GM18951 (cell line): ENCODE results near the gene HLA-DPB1.
A peak's percentile ranks its signal among the peaks of the same experiment; 100 is the strongest.

Source experiments
- POLR2A ChIP-seq: IDR thresholded peaks from 4 replicates; pipeline ENCODE4 v1.6.1; 2011; ENCODE audit warnings: mild to moderate bottlenecking; ENCODE audit not compliant: insufficient read length, insufficient read depth; ENCODE audit errors: extremely low read depth
- in situ Hi-C: fragments of 300-500 bp; cut with MboI; formaldehyde crosslinking; loops from one replicate; pipeline ENCODE4 v1.12.0; 2022; ENCODE audit warnings: low sequenced_read_pairs, mixed read lengths, inconsistent platforms; ENCODE audit not compliant: unreplicated experiment

HLA-DPB1 gene

DNA sequence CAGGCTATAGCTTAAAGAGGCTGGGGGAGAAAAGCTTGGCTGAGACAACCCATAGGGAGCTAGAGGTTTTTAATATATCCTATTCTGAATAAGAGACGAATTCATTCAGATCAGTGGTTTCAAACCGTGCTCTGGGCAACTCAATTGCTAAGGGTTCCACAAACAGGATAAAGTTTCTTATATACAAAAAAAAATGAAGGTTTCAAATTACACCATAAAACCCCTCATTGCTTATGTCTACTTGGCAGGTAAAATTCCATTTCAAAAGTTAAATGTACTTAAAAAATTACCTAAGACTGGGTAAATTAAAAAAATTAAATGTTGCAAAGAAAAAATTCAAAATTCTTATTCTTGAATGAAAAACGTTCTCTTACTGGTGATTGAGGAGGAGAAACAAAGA, 2.7 kb downstream of the HLA-DPB1 start:
- in situ Hi-C loops = no loop called here
- no peak for TF ChIP-seq POLR2A

GRCh38 chr6:33078919-33079521, 3.2 kb downstream of the HLA-DPB1 start:
- in situ Hi-C loops = no loop called here
- no peak for TF ChIP-seq POLR2A

DNA sequence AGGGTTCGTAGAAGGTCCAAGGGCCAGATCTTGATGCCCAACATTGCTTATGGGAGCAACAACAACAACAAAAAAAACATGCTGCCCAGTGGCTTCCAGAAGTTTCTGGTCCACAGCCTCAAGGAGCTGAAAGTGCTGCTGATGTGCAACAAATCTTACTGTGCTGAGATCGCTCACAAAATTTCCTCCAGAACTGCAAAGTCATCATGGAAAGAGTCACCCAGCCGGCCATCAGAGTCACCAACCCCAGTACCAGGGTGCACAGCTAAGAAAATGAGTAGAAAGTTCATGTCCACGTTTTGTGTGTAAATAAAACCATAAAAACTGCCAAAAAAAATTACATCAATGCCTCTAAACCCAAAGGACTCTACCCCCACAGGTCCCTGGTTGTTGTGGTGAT, 3.8 kb downstream of the HLA-DPB1 start:
- no peak for TF ChIP-seq POLR2A

GRCh38 chr6:33080127-33081089, 4.6 kb downstream of the HLA-DPB1 start:
- no peak for TF ChIP-seq POLR2A
- in situ Hi-C loops = no loop called here

More for the DNA sequence above, 3.8 kb downstream of the HLA-DPB1 start:
- in situ Hi-C loops = no loop called here

DNA sequence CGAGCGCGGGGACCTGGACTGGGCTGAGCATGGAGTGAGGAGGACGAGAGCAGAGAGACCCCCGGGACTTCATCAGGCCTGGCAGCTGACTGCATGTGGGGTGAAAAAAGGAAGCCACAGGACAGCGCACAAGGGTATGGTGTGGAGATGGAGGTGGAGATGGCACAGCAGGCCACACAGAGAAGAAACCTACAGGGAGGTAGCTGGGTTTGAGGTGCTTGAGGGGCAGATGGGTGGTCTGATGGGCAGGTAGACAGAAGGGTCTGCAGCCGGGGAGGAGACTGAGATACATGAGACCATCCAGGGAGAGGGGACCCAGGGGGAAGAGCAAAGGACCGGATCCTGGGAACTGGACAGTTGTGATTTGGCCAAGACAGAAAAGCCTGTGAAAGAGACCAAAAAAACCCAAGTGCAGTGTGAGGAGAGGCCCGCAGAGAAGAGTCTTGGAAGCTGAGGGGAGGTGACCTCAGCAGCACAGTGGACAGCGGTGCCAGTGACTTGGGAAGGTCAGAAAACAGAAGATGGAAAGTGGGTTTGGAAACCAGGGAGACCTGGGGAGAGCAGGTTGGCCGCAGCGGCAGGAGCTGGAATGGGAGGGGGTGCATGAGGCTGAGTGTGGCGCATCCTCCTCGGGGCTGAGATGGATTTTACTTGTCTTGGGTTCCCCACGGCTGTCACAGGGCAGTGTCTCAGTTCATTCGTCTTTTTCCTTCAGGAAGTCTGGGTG, 5.5 kb downstream of the HLA-DPB1 start:
- in situ Hi-C loops = no loop called here

DNA sequence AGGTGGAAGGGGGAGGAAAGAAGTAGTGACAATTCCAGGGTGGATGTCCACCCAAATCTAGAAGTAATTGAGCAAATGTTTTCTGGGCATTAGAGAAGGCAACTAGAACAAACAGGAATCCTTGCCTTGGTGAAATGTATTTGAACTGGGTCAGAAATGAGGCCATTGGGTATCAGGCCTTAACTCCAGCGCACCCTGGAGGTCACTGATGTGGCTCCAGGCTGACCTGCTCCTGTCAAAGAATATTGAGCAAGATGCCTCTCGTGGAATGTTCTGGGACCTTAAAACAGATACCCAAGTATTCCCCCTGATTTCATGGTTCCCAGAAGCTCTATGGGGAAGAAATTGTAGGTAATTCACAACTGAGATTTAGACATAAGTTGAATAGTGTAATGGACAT, 6.9 kb downstream of the HLA-DPB1 start:
- in situ Hi-C loops = no loop called here
- TF ChIP-seq POLR2A = no peak

More for the DNA sequence above, 5.5 kb downstream of the HLA-DPB1 start:
- TF ChIP-seq POLR2A = no peak

DNA sequence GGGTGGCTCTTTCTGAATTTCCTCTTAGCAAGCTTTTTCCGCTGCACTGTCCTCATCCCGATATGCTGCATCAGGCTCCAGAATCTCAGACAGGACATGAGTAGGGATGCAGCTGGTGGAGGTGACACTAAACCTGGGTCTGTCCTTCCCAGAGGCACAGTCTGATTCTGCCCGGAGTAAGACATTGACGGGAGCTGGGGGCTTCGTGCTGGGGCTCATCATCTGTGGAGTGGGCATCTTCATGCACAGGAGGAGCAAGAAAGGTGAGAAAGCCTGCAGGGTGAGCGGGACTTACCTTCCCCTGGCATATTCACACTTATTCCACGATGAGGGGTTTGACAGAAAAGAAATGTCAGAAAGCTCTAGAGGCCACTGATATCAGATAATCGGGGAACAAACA, 9.8 kb downstream of the HLA-DPB1 start:
- in situ Hi-C loops = no loop called here
- no peak for TF ChIP-seq POLR2A

- peak; percentile 39 for TF ChIP-seq POLR2A
- in situ Hi-C loops = no loop called here
Measured at GRCh38 chr6:33088258-33088930, 12.6 kb downstream of the HLA-DPB1 start.

DNA sequence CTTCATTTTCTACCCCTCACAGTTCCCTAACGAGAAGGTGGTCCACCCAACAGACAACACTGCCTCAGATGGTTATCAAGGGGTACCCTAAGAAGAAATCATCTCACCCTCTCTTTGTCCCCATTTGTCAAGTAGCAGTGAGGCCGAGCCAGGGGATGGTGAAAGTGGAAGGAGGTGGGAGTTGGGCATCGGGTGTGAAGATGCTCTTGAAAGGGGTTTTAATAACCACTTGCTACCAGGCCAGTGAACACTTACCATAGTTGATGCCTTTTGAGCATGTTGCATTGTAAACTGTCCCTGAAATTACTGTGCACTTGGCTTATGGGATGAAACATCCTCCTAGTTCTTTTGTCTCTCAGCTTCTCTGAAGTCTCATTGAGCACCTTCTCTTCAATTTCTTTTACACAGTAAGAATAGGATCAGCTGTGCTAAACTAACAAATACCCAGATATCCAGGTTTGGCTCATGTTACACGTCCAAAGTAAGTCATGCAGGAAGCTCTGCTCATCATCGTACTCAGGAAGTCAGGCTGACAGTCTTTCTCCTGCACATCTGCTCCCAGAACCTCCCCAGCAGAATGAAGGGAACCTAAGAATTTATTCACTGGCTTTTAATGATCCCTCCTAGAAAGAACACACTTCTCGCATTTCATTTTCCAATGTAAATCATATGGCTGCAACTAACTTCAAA, 13.3 kb downstream of the HLA-DPB1 start:
- in situ Hi-C loops = no loop called here

DNA sequence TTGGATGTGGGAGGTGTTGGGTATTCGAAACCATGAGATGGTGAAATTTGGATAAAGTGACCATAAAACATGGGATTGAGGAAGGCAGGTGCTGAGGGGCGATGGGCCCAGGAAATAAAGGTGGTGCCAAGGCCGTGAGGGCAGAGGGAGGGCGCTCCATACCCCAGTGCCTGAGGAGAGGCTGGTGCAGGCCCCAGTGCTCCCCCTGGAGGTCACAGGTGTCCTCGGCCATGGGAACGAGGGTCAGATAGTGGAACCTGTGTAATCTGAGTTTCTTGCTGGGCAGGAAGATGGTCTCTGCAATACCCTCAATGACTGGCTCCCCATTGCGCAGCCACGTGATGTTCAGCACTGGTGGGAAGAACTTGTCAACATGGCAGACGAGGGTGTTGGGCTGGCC, 16.2 kb downstream of the HLA-DPB1 start:
- in situ Hi-C loops = no loop called here

More for the DNA sequence above, 13.3 kb downstream of the HLA-DPB1 start:
- no peak for TF ChIP-seq POLR2A

DNA sequence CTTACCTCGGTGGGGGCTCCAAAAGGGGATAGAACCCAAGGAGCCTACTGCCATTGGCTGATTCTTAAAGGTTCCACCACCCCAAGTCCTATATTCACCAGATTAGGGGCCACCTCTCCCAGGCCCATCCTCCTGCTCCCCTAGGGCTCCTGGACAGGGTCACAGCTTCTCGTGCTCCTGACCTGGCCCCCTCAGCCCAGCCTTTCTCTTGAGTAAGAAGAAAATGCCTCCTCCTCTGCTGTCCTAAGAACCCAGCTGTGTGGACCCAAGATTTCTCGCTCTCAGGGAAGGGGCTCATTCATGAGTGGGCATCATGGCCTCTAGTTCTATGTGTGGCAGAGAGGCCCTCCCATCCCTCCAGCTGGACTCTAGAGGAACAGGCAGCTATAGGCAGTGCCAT, 16.6 kb downstream of the HLA-DPB1 start:
- in situ Hi-C loops = no loop called here
- no peak for TF ChIP-seq POLR2A

More for the DNA sequence above, 16.2 kb downstream of the HLA-DPB1 start:
- TF ChIP-seq POLR2A = no peak

- no peak for TF ChIP-seq POLR2A
- in situ Hi-C loops = no loop called here
Measured at GRCh38 chr6:33093855-33094254, 18.1 kb downstream of the HLA-DPB1 start.
